Measurements from ENCODE around the gene EMB.

DNA sequence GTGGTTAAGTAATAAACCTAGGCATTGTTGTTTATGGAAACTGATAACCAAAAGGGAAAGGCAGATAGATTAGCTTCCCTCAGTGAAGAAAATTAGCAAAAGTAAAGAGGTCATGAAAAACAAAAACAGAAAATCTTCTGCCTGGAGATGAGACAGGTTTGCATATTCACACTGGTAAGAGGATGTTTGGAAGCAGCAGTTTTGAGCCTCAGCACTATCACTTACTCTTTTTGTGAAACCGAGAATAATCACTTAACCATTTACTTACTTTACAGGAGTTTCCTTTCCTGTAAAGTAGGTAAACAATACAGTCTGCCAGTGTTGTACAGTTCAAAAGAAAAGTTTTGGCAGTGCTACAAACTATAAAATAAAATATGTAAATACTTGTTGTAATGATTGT lies 35.5 kb upstream of the EMB start:
- TF ChIP-seq KDM1A (IDR thresholded peaks at IDR 0.05; ENCODE audit: borderline replicate concordance, low read length): no peak
- no peak for TF ChIP-seq YY1 (IDR thresholded peaks at IDR 0.05; ENCODE audit: low read depth, low read length)
- TF ChIP-seq POLR2A (IDR thresholded peaks at IDR 0.05; ENCODE audit: control extremely low read depth in 1 of 2, low read depth in 2 of 2, low read length in 2 of 2): no peak
- TF ChIP-seq, protein P1, sequence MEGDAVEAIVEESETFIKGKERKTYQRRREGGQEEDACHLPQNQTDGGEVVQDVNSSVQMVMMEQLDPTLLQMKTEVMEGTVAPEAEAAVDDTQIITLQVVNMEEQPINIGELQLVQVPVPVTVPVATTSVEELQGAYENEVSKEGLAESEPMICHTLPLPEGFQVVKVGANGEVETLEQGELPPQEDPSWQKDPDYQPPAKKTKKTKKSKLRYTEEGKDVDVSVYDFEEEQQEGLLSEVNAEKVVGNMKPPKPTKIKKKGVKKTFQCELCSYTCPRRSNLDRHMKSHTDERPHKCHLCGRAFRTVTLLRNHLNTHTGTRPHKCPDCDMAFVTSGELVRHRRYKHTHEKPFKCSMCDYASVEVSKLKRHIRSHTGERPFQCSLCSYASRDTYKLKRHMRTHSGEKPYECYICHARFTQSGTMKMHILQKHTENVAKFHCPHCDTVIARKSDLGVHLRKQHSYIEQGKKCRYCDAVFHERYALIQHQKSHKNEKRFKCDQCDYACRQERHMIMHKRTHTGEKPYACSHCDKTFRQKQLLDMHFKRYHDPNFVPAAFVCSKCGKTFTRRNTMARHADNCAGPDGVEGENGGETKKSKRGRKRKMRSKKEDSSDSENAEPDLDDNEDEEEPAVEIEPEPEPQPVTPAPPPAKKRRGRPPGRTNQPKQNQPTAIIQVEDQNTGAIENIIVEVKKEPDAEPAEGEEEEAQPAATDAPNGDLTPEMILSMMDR (IDR thresholded peaks at IDR 0.05; ENCODE audit: control extremely low read depth in 1 of 3, insufficient read depth in 1 of 3, low read depth in 1 of 3, low read length in 3 of 3): no peak
- TF ChIP-seq TEAD4 (IDR thresholded peaks at IDR 0.05; ENCODE audit: low read depth, low read length): no peak
- TF ChIP-seq POLR2AphosphoS5 (IDR thresholded peaks at IDR 0.05; ENCODE audit: low read depth, low read length): no peak
- no peak for TF ChIP-seq EP300 (IDR thresholded peaks at IDR 0.05; ENCODE audit: borderline replicate concordance in 1 of 2, low read depth in 2 of 2, low read length in 2 of 2)
- no peak for TF ChIP-seq NANOG (IDR thresholded peaks at IDR 0.05; ENCODE audit: insufficient read depth, low read depth, low read length, poor library complexity, severe bottlenecking)
- no peak for TF ChIP-seq EZH2 (IDR thresholded peaks at IDR 0.05; ENCODE audit: low read depth, low read length, severe bottlenecking)
- TF ChIP-seq SIN3A (conservative IDR thresholded peaks at IDR 0.05 in 1 of 2, IDR thresholded peaks at IDR 0.05 in 1 of 2; ENCODE audit: low read depth in 1 of 2, low read length in 2 of 2): no peak
- TF ChIP-seq TBP (IDR thresholded peaks at IDR 0.05; ENCODE audit: low read depth, low read length): no peak
- no peak for TF ChIP-seq JUN (IDR thresholded peaks at IDR 0.05; ENCODE audit: low read depth, low read length)

Measured in H1 (cell line).